HG02763 (cell line): ENCODE results near the gene RNF113A.
"Not testable (repeated sequence)": the region's sequence is repeated elsewhere in the genome, so short reads cannot be mapped to it uniquely, and the experiment has no call there.

Experiments used
- ATAC-seq: cut with Tn5 transposase; IDR thresholded peaks from one replicate; pipeline ENCODE4 v1.9.1; 2021; ENCODE audit warnings: mild to moderate bottlenecking, moderate library complexity; ENCODE audit not compliant: unreplicated experiment

RNF113A gene

GRCh38 chrX:119871599-119872395 lies at the start of gene RNF113A, which contains the start of gene NDUFA1:
RNF113A (minus strand) TSS chrX:119871733; CDS start chrX:119871613, 120 bp downstream.
NDUFA1 (plus strand) TSS chrX:119871832; CDS start chrX:119871912, 80 bp downstream.
- peak; percentile 87 for ATAC-seq

- ATAC-seq, result no peak
Observed at GRCh38 chrX:119919835-119920585, 48.5 kb upstream of the RNF113A start.

GRCh38 chrX:119917877-119918276 lies 46.3 kb upstream of the RNF113A start:
- ATAC-seq, result no peak

- ATAC-seq, result no peak
Observed at GRCh38 chrX:119916310-119916709, 44.8 kb upstream of the RNF113A start.

- ATAC-seq, result no peak
Observed at GRCh38 chrX:119900976-119901375, 29.4 kb upstream of the RNF113A start.

- no peak for ATAC-seq
Observed at GRCh38 chrX:119899125-119899524, 27.6 kb upstream of the RNF113A start.

- ATAC-seq, result no peak
Observed at GRCh38 chrX:119895843-119896326, 24.4 kb upstream of the RNF113A start, which contains the start of gene AKAP14. AKAP14 (plus strand) TSS chrX:119895893; CDS start chrX:119903224, 7,331 bp downstream.

GRCh38 chrX:119891961-119892692 lies 20.6 kb upstream of the RNF113A start:
- ATAC-seq, result not testable (repeated sequence)

GRCh38 chrX:119890626-119891025 lies 19.1 kb upstream of the RNF113A start:
- ATAC-seq, result not testable (repeated sequence)

- ATAC-seq, result no peak
Observed at GRCh38 chrX:119887721-119888425, 16.3 kb upstream of the RNF113A start.

- ATAC-seq, result no peak
Observed at GRCh38 chrX:119885554-119886428, 14.3 kb upstream of the RNF113A start.

GRCh38 chrX:119880552-119881437 lies 9.3 kb upstream of the RNF113A start:
- ATAC-seq, result peak; percentile 76

GRCh38 chrX:119880076-119880475 lies 8.5 kb upstream of the RNF113A start:
- ATAC-seq, result no peak

- ATAC-seq, result no peak
Observed at GRCh38 chrX:119878740-119879139, 7.2 kb upstream of the RNF113A start.

- peak; percentile 30 for ATAC-seq
Observed at GRCh38 chrX:119871245-119871598, 311 bp downstream of the RNF113A start.

- peak; percentile 12 for ATAC-seq
Observed at GRCh38 chrX:119870626-119871131, 854 bp downstream of the RNF113A start.

- no peak for ATAC-seq
Observed at GRCh38 chrX:119853444-119853843, 18.1 kb downstream of the RNF113A start.
